Fibroblast of villous mesenchyme (primary cell): ENCODE data around the gene HCFC2. TPM values are rescaled to one million over a fixed set of nuclear protein-coding genes. Genes with fewer than 3 reads are reported as not detected.

Experiments used
- DNase-seq: peaks from one replicate; pipeline ENCODE4 v3.0.0-alpha.2; 2010; ENCODE audit warnings: low read depth
- H3K4me3 ChIP-seq: 2 replicates; pipeline ENCODE4 v1.5.1; 2011; ENCODE audit warnings: low read depth, mild to moderate bottlenecking, low read length
- total RNA-seq: library from RNA; depleted of rRNA; stranded (reverse); fragments of >200 nt; gene quantifications from 2 replicates; pipeline ENCODE4 v1.2.3, GENCODE V29; 2012
- TF ChIP-seq, protein P1 (sequence below): IDR thresholded peaks from 2 replicates; pipeline ENCODE4 v1.5.1; 2012; ENCODE audit warnings: low read depth, mild to moderate bottlenecking, low read length; ENCODE audit not compliant: insufficient read depth

HCFC2 gene
- total RNA-seq, 1 donor, result 38.0 TPM

DNA sequence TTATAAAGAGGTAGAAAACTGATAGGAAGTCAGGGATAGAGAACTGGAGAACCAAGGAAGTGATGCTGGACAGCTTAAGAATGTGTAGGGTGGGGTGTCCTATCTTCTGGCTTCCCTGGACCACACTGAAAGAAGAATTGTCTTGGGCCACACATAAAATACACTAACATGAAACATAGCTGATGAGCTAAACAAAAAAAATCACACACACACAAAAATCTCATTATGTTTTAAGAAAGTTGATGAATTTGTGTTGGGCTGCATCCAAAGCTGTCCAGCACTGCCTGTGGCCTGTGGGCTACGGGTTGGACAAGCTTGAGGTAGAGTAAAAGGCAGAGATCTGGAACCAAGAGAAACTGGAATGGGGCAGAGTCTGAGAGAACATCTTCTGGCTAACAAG lies 21.8 kb upstream of the HCFC2 start:
- no peak overlapping the region for H3K4me3 ChIP-seq
- DNase-seq, result no peak
- TF ChIP-seq, protein P1, sequence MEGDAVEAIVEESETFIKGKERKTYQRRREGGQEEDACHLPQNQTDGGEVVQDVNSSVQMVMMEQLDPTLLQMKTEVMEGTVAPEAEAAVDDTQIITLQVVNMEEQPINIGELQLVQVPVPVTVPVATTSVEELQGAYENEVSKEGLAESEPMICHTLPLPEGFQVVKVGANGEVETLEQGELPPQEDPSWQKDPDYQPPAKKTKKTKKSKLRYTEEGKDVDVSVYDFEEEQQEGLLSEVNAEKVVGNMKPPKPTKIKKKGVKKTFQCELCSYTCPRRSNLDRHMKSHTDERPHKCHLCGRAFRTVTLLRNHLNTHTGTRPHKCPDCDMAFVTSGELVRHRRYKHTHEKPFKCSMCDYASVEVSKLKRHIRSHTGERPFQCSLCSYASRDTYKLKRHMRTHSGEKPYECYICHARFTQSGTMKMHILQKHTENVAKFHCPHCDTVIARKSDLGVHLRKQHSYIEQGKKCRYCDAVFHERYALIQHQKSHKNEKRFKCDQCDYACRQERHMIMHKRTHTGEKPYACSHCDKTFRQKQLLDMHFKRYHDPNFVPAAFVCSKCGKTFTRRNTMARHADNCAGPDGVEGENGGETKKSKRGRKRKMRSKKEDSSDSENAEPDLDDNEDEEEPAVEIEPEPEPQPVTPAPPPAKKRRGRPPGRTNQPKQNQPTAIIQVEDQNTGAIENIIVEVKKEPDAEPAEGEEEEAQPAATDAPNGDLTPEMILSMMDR, result no peak

DNA sequence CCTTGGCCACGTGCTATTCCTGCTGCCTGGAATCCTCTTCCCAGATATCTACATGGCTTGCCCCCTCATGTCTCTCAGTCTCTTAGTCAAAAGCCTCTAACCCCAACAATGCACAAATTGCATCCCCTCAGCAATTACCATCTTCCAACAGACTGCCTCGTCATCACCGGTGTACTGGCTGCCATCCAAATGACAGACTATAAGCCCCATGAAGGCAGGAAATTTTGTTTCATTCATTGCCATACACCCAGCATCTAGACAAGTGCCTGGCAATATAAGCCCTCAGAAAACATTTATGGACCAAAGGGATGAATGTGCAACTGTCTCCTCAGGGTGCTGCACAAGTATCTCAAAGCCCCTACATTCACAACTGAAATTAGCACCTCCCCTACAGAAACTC lies 20.2 kb upstream of the HCFC2 start:
- DNase-seq, result no peak
- no peak overlapping the region for H3K4me3 ChIP-seq
- TF ChIP-seq, protein P1, result no peak

DNA sequence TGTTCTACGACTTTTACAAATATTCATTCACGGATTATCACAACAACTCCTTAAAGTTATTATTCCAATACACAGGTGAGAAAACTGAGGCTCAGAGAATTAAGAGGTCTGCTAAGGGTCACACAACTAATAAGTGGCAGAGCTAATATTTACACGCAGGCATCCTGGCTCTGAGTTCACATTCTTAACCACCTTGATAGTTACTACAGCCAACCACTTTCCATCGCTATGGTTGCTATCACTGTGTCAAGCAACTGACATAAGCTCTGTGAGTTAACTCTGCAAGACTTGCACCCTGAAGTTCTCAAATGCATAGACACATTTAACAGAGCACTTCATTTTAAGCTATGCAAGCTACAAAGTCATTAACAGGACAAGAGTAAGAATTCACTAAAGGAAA lies 18.0 kb upstream of the HCFC2 start:
- no peak for DNase-seq
- TF ChIP-seq, protein P1, result no peak
- no peak overlapping the region for H3K4me3 ChIP-seq

DNA sequence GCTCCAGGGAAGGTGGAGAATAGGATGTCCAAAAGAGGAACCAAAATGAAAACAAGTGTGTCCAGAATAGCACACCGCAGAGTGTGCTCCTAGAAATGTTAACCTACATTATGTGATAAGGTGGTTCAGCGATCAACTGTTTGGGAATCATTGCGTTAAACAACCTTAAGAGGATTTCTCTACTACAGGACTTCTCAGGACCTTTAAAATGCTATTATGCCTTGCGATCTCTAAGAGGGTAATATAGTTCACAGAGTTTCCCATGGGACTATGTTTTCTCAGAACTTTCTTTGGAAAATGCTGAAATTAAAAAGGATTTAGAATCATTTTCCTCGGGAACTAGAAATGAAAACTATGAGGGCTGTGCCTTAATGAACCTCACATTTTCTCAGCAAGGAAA lies 16.2 kb upstream of the HCFC2 start:
- no peak for DNase-seq
- TF ChIP-seq, protein P1, result no peak
- H3K4me3 ChIP-seq, result no peak overlapping the region

DNA sequence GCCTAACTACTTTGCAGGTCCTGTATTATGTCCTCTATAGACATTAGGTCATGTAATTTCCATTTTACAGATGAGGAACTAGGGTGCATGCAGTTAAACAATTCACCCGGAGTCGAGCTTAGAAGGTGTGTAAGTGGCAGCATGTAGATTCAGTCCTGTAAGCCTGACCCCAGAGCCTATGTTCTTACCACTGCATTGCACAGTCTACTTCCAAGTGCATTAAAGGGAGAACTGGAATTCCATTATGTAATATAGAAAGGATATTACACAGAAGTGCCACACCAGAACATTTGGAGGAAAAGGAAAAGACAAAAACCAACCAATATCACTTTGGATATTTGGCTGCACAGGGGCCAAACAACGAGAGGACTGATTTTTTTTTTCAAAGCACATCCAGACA lies 15.5 kb upstream of the HCFC2 start:
- TF ChIP-seq, protein P1, result no peak
- peak; percentile 32 for DNase-seq
- H3K4me3 ChIP-seq, result peak overlapping the region; percentile 64

DNA sequence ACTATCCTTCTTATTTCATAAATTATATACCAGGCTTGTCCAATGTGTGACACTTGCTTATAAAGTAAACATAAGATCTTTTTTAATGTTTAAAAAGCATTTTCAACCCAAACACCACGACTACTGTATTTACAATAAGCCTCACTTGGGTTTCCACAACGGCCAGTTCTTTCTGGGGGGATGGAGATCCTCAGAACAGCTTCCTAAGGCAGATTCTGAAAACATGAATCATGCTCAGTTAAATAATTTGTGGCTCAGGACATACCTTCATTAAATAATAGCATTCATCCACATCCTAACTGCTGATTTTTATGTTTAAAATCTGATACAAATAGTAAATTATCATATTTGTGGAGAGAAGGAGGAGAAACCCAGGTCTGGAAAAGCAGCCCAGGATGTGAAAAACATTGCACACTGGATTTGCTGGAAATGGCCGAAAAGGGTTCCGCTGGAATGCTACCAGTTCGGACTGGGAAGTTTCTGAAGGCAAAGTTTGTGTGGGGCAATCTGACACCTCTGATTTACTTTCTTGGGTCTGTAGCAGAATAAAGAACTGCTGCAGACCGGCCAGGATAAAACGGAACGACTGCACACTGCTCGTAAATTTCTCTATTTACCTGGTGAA lies 14.9 kb upstream of the HCFC2 start:
- TF ChIP-seq, protein P1, result no peak
- peak; percentile 61 for DNase-seq

DNA sequence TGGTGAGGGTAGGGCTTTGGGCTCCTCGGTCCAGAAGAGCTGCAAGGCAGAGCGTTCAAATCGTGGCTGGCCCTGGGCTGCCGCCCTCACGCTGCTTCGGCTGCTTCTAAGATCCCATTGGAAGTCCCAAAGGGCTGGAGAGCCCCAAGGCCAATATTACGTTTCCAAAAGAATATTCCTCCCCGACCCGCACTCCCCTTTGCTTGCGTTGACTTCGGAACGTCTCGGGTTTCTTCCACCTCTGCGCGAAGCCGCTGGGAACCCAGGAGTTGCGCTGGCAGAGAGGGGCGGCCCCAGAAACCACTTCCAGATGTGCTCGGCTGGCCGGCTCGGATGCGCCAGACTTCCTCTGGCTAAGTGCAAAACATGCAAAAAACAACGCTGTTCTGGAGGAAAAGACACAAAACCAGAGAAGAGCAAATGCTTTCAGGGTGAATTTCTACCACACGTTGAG lies 14.4 kb upstream of the HCFC2 start, which contains the start of gene GLT8D2:
Gene GLT8D2, minus strand, starts transcription at position 285 of the 454 bp plus-strand sequence. CDS start 30,539 bp downstream, outside the sequence.
- DNase-seq, result peak; percentile 92
- TF ChIP-seq, protein P1, result no peak
- peak within 1 kb of the TSS; percentile 64 for H3K4me3 ChIP-seq

More for the DNA sequence above, 14.9 kb upstream of the HCFC2 start:
- H3K4me3 ChIP-seq, result peak overlapping the region; percentile 64
